SK-N-MC (cell line): Measurements from ENCODE around the gene NOSTRIN.

Source experiments
- EZH2 ChIP-seq: fragments of 200-600 bp; sonication (generic); IDR thresholded peaks from one replicate; pipeline ENCODE4 v1.6.1; 2017; ENCODE audit warnings: antibody characterized with exemption
- POLR2AphosphoS5 ChIP-seq: IDR thresholded peaks from 2 replicates; pipeline ENCODE4 v1.6.1; 2012; ENCODE audit warnings: mild to moderate bottlenecking, low read depth, low read length, borderline replicate concordance

DNA sequence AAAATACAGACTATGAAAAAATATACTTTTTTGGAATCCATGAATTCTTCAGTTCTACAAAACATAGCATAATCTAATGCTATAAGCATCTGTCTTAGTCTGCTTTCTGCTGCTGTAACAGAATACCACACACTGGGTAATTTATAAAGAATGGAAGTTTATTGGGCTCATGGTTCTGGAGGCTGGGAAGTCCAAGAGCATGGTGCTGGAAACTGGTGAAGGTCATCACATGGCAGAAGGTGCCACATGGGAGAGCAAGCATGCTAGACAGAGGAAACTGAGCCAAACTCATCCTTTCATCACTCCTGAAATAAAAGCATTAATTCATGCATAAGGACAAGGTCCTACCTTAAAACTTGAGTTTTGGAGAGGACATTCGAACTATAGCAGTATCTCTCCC is 26.6 kb upstream of the NOSTRIN start:
- TF ChIP-seq EZH2 (no peak), POLR2AphosphoS5 (no peak)
